BLaER1 treated with 17β-estradiol and CSF1 and Interleukin-3, amounts not matched to agents 10 nM and 100 nM (cell line): ENCODE data around the gene ALDH16A1.
"Not testable (repeated sequence)": the region's sequence is repeated elsewhere in the genome, so short reads cannot be mapped to it uniquely, and the experiment has no call there.

Experiments
- H3K27ac ChIP-seq, 11 experiments: shearing (Covaris generic); formaldehyde crosslinking; 2 replicates each; pipeline ENCODE4 v1.8.1; 2022
- H3K27me3 ChIP-seq, 11 experiments: shearing (Covaris generic); formaldehyde crosslinking; 2 replicates each; pipeline ENCODE4 v1.8.1; 2022
- H3K36me3 ChIP-seq, 11 experiments: shearing (Covaris generic); formaldehyde crosslinking; 2 replicates each; pipeline ENCODE4 v1.8.1; 2022
- H3K4me1 ChIP-seq, 10 experiments: shearing (Covaris generic); formaldehyde crosslinking; 2 replicates each; pipeline ENCODE4 v1.8.1; 2022
- H3K4me2 ChIP-seq, 11 experiments: shearing (Covaris generic); formaldehyde crosslinking; 2 replicates each; pipeline ENCODE4 v1.8.1; 2022
- H3K4me3 ChIP-seq, 10 experiments: shearing (Covaris generic); formaldehyde crosslinking; 2 replicates each; pipeline ENCODE4 v1.8.1; 2022
- H3K9ac ChIP-seq, 11 experiments: shearing (Covaris generic); formaldehyde crosslinking; 2 replicates each; pipeline ENCODE4 v1.8.1; 2022
- H3K9me3 ChIP-seq, 11 experiments: shearing (Covaris generic); formaldehyde crosslinking; replicated peaks in 1 of 11; 2 replicates each; pipeline ENCODE4 v1.8.1; 2022
- H4K20me1 ChIP-seq, 11 experiments: shearing (Covaris generic); formaldehyde crosslinking; 2 replicates each; pipeline ENCODE4 v1.8.1; 2022
- Cebpa-rat ChIP-seq, 11 experiments: shearing (Covaris generic); IDR thresholded peaks; 2 replicates each; pipeline ENCODE4 v1.8.1; 2022

The ALDH16A1 gene

DNA sequence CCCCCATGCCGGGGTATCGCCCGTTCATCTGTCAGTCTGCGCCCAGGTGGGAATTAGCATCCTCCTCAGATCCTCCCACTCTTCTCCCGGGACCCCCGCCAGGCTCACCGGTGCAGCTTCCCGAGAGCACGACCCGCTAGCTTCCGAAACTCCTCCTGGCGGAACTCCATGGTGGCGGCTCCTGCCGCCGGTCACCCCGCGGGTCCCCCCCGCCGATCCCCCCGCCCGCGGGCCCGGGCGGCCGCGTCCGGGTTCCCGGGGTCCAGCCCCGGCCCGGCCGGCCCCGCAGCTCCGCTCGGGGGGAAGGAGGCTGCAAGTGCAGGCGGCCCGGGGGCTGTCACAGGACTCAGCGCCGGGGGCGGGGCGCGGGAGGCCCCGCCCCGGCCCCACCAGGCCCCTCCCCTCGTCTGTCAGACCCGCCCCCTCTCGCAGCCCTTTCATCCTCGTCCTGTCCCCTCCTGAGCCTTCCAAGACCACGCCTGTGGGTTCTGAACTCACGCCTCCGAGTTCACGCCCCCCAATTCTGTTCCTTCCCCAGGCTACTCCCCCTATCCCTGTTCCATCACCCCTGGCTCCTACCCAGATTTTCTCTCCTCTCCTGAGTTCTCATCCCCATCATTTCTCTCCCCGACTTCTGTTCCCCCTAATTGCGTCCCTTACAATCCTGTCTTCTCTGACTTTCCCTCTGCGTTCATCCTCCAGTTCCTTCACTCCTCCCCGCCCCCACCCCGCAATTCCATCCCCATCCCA lies 11.6 kb upstream of the ALDH16A1 start, which contains the start of gene SLC17A7:
Gene SLC17A7, minus strand, starts transcription at position 318 of the 750 bp plus-strand sequence. Its CDS starts 148 bp downstream, at position 170.
- peak within 1 kb of the TSS; percentile 49 to 77 (median 65); a peak in 19 of 20 replicates for H3K4me3 ChIP-seq
- peaks cover 61 to 66% (median 62%) of the 10 kb centered on the region in 11 experiments for H3K27me3 ChIP-seq
- peak within 1 kb of the TSS in 1 of 11 experiments; percentile 3; a peak in 1 of 22 replicates for H3K9ac ChIP-seq
- H4K20me1 ChIP-seq: peaks cover 0 to 20% (median 6%) of the 10 kb centered on the region in 11 experiments; a peak in 8 of 22 replicates
- peaks cover 32 to 45% (median 36%) of the 10 kb centered on the region in 10 experiments for H3K4me1 ChIP-seq
- no peak within 1 kb of the TSS for H3K27ac ChIP-seq
- H3K9me3 ChIP-seq: peaks cover 0 to 3% (median 0%) of the 10 kb centered on the region in 11 experiments; a peak in 2 of 22 replicates
- H3K36me3 ChIP-seq: peaks cover 0 to 6% (median 2%) of the 10 kb centered on the region in 11 experiments; a peak in 10 of 22 replicates
- peak within 1 kb of the TSS; percentile 66 to 98 (median 79) for H3K4me2 ChIP-seq
- no peak for TF ChIP-seq Cebpa-rat (IDR thresholded peaks at IDR 0.05)

DNA sequence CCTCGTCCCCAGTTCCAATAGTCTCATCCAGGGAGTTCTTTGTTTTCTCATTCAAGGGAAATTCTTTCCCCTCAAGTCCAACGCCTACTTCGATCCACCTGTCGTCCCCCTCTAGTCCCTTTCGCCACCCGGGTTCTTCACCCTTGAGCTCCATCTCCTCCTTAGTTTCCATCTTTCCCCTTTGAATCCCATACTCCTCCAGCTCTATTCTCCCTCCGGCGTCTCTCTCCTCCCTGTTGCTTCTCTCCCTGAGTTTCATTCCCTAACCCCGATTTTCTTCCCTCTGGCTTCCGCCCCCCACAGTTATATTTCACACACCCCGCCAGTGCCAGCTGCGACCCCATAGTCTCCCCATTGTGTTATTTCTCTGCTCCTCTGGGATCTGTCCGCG lies 11.1 kb upstream of the ALDH16A1 start:
- Histone ChIP-seq H3K9ac (no peak overlapping the region), H3K4me1 (peaks cover 38 to 51% (median 41%) of the 10 kb centered on the region in 10 experiments), H4K20me1 (peaks cover 0 to 25% (median 8%) of the 10 kb centered on the region in 11 experiments; a peak in 9 of 22 replicates), H3K27me3 (peaks cover 56 to 60% (median 57%) of the 10 kb centered on the region in 11 experiments), H3K4me2 (peak overlapping the region; percentile 66 to 98 (median 79)), H3K4me3 (peak overlapping the region; percentile 36 to 77 (median 65); a peak in 15 of 20 replicates), H3K36me3 (peaks cover 3 to 11% (median 8%) of the 10 kb centered on the region in 11 experiments; a peak in 16 of 22 replicates), H3K27ac (no peak overlapping the region), H3K9me3 (no peaks in the 10 kb centered on the region)
- TF ChIP-seq Cebpa-rat (IDR thresholded peaks at IDR 0.05): no peak

DNA sequence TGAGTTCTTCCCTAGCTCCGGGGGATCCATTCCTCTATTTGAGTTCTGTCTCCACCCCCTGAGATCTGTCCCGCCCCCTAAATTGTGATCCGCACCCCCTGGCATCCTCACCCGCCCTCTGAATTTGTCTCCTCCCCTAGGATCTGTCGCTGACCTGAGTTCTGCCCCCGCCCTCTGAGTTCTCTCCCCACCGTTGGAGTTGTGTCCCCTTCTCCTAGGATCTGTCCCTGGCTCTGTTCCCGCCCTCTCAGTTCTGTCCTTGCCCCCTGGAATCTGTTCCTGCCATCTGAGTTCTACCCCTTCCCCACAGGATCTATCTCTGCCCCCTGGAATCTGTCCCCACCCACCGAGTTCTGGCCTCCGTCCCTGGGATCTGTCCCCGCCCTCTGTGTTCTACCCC lies 10.7 kb upstream of the ALDH16A1 start:
- Histone ChIP-seq H3K4me3 (peak overlapping the region; percentile 36 to 77 (median 65); a peak in 17 of 20 replicates), H3K27ac (no peak overlapping the region), H3K27me3 (peaks cover 52 to 56% (median 53%) of the 10 kb centered on the region in 11 experiments), H3K9me3 (no peaks in the 10 kb centered on the region), H3K36me3 (peaks cover 6 to 15% (median 11%) of the 10 kb centered on the region in 11 experiments; a peak in 18 of 22 replicates), H3K4me1 (peaks cover 42 to 55% (median 45%) of the 10 kb centered on the region in 10 experiments), H3K9ac (no peak overlapping the region; a peak in 1 of 22 replicates), H3K4me2 (peak overlapping the region; percentile 66 to 98 (median 79)), H4K20me1 (peaks cover 0 to 28% (median 12%) of the 10 kb centered on the region in 11 experiments; a peak in 9 of 22 replicates)
- no peak for TF ChIP-seq Cebpa-rat (IDR thresholded peaks at IDR 0.05)

DNA sequence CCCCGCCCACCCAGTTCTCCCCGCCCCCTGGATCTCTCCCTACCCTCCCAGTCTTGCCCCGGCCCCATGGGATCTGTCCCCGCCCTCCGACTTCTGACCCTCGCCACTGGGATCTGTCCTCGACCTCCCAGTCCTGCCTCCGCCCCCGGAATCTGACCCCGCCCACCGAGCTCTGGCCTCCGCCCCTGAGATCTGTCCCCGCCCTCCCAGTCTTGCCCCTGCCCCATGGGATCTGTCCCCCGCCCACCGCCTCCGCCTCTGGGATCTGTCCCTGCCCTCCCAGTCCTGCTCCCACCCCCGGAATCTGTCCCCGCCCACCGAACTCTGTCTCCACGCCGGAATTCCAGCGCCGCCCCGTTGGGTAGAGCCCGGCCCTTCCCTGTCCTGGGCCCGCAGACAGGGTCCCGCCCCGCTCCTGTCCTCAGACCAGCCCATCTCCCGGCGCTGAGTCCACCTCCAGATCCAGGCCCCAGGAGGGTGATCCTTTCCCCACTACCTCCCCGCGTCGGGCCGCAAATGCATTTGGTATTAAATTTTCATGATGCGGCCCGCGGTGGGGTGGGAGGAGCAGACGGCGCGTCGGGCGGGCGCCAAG lies 10.2 kb upstream of the ALDH16A1 start:
- TF ChIP-seq Cebpa-rat (IDR thresholded peaks at IDR 0.05): no peak
- Histone ChIP-seq H3K9ac (peak overlapping the region; percentile 63 to 77 (median 74)), H3K36me3 (peaks cover 6 to 21% (median 15%) of the 10 kb centered on the region in 11 experiments; a peak in 20 of 22 replicates), H4K20me1 (peaks cover 0 to 31% (median 15%) of the 10 kb centered on the region in 11 experiments; a peak in 10 of 22 replicates), H3K9me3 (no peaks in the 10 kb centered on the region), H3K4me2 (peak overlapping the region; percentile 78 to 98 (median 94)), H3K4me3 (peak overlapping the region; percentile 62 to 77 (median 68)), H3K27ac (peak overlapping the region in 10 of 11 experiments; percentile 4 to 67 (median 51); a peak in 19 of 22 replicates), H3K27me3 (peaks cover 46 to 51% (median 48%) of the 10 kb centered on the region in 11 experiments), H3K4me1 (peaks cover 47 to 60% (median 50%) of the 10 kb centered on the region in 10 experiments)

DNA sequence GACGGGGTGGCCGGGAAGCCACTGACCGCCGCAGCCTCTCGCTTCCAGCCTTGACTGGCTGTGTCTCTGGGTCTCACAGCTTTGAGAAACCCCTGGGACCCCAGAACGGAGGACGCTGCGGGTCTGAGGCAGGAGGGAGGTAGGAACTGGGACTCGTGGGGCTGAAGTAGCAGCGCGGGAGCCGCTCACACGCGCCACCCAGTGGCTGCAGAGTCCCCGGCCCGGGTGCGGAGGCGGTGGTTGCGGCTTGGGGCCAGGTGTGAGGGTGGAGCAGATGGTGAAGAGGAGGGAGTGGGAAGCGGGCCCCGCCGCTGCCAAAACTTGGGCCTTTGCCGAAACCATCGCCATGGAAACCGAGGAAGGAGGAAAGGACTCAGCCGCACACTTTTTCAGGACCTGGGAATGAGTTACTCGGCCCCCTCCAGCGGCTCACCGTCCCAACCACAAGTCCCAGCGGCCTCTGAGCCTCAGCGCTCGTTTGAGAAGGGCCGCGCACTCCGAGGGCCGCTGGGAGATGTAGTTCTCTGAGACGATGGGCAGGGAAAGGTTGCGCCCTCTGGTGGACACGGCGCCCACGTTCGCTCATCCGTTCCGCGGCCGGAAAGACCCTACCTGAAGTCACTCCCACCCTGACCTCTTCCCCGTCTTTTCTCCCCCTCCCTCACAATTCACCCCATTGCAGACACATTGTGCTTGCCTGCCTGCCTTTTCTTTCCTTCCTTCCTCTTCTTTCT lies 9.5 kb upstream of the ALDH16A1 start:
- peak overlapping the region; percentile 62 to 77 (median 68) for H3K4me3 ChIP-seq
- peak overlapping the region in 10 of 11 experiments; percentile 4 to 67 (median 51); a peak in 20 of 22 replicates for H3K27ac ChIP-seq
- peak overlapping the region; percentile 78 to 98 (median 94) for H3K4me2 ChIP-seq
- H3K4me1 ChIP-seq: peaks cover 54 to 67% (median 57%) of the 10 kb centered on the region in 10 experiments
- no peak for TF ChIP-seq Cebpa-rat (IDR thresholded peaks at IDR 0.05)
- H3K36me3 ChIP-seq: peaks cover 13 to 27% (median 21%) of the 10 kb centered on the region in 11 experiments; a peak in 21 of 22 replicates
- peaks cover 40 to 44% (median 41%) of the 10 kb centered on the region in 11 experiments for H3K27me3 ChIP-seq
- H3K9ac ChIP-seq: peak overlapping the region; percentile 63 to 77 (median 74)
- no peaks in the 10 kb centered on the region for H3K9me3 ChIP-seq
- peaks cover 0 to 35% (median 17%) of the 10 kb centered on the region in 11 experiments; a peak in 10 of 22 replicates for H4K20me1 ChIP-seq

DNA sequence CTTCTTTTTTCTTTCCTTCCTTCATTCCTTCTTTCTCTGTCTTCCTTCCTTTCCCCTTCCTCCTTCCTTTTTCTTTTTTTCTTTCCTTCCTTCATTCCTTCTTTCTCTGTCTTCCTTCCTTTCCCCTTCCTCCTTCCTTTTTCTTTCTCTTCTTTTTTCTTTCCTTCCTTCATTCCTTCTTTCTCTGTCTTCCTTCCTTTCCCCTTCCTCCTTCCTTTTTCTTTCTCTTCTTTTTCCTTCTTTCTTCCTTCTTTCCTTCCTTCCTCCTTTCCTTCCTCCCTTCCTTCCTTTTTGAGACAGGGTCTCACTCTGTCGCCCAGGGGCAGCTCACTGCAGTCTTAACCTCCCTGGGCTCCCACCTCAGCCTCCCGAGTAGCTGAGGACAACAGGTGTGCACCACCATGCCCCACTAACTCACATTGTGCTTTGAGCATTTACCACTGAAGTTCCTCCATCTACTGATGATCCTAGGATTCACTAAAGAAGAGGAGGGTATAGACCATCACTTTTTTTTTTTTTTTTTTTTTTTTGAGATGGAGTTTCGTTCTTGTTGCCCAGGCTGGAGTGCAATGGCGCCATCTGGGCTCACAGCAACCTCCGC lies 8.8 kb upstream of the ALDH16A1 start:
- Histone ChIP-seq H3K36me3 (peaks cover 19 to 34% (median 28%) of the 10 kb centered on the region in 11 experiments), H3K9ac (peak overlapping the region in 1 of 11 experiments; percentile 76; a peak in 4 of 22 replicates), H3K4me1 (peaks cover 60 to 74% (median 64%) of the 10 kb centered on the region in 10 experiments), H3K27ac (peak overlapping the region in 1 of 11 experiments; percentile 64; a peak in 1 of 22 replicates), H3K4me3 (peak overlapping the region in 6 of 10 experiments; percentile 62 to 70 (median 66); a peak in 7 of 20 replicates), H3K4me2 (peak overlapping the region; percentile 78 to 98 (median 94)), H3K27me3 (peaks cover 33 to 38% (median 34%) of the 10 kb centered on the region in 11 experiments), H4K20me1 (peaks cover 0 to 35% (median 17%) of the 10 kb centered on the region in 11 experiments; a peak in 10 of 22 replicates)
- not testable (repeated sequence) for H3K9me3 ChIP-seq

DNA sequence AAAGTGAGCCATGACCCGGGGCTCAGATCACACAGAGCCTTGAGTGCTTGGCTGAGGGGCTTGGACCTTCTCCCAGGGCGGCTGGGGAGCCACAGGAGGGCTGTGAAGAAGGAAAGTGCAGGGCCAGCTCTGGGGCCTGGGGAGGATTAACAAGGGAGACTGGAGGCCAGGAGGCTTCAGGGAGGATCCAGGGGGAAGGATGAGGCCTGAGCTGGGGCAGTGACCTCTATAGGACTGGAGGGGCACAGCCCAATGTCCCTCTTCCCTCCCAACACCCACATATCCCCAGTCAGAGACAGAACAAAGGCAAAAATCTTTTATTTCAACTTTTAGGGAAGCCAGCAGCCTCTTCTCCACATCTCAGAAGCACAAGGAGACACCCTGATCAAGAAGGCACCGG lies 7.0 kb upstream of the ALDH16A1 start:
- Histone ChIP-seq H3K4me1 (peaks cover 75 to 87% (median 79%) of the 10 kb centered on the region in 10 experiments), H3K4me2 (peak overlapping the region in 10 of 11 experiments; percentile 51 to 93 (median 63); a peak in 16 of 22 replicates), H3K27ac (peak overlapping the region in 4 of 11 experiments; percentile 13 to 34 (median 25); a peak in 2 of 22 replicates), H3K9me3 (no peaks in the 10 kb centered on the region), H3K4me3 (no peak overlapping the region), H4K20me1 (peaks cover 0 to 31% (median 10%) of the 10 kb centered on the region in 11 experiments; a peak in 9 of 22 replicates), H3K27me3 (peaks cover 15 to 20% (median 16%) of the 10 kb centered on the region in 11 experiments), H3K36me3 (peaks cover 23 to 46% (median 31%) of the 10 kb centered on the region in 11 experiments), H3K9ac (peak overlapping the region in 3 of 11 experiments; percentile 38 to 49 (median 41); a peak in 2 of 22 replicates)
- no peak for TF ChIP-seq Cebpa-rat (IDR thresholded peaks at IDR 0.05)
